ENCODE data around the gene EPHA5.

Gene EPHA5

DNA sequence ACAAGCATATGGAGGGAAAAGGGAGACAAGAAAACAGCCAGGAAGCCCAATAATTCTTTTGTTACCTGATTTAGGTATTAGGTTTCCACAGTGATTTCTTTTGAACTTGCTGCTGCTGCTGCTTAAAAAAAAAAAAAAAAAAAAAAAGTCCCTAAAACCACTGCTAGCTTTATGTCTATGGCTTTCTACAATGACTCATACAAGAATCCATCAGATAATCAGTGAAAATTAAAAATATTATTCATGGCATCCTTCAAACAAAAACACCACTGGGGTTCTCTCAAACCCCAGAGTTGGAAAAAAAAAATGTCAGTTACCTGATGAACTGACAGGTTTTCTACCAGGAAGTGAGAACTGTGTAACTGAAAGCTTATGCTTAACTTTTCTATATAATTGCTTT is 14.3 kb downstream of the EPHA5 start:
- Histone ChIP-seq H3K9ac (ENCODE audit: low read depth, low read length) (no peak overlapping the region), H3K4me3 (ENCODE audit: low read depth in 1 of 2, low read length in 2 of 2) (no peak overlapping the region), H3K27ac (ENCODE audit: low read length) (no peak overlapping the region), H2AFZ (ENCODE audit: low read depth, low read length) (0 out of 2 replicates have a peak overlapping the region, but pooled peaks have one; percentile 15), H3K9me3 (ENCODE audit: insufficient read depth, low read length, severe bottlenecking) (no peaks in the 10 kb centered on the region), H4K20me1 (ENCODE audit: insufficient read depth, low read length) (no peaks in the 10 kb centered on the region), H3K27me3 (ENCODE audit: insufficient read depth, low read length, poor library complexity) (no peaks in the 10 kb centered on the region), H3K4me1 (ENCODE audit: insufficient read depth, low read length) (peaks cover 3% of the 10 kb centered on the region), H3K36me3 (ENCODE audit: insufficient read depth, low read length) (no peaks in the 10 kb centered on the region), H3K79me2 (ENCODE audit: insufficient read depth, low read length) (no peaks in the 10 kb centered on the region), H3K4me2 (ENCODE audit: insufficient read depth, low read length) (no peak overlapping the region)
- TF ChIP-seq, protein P1, sequence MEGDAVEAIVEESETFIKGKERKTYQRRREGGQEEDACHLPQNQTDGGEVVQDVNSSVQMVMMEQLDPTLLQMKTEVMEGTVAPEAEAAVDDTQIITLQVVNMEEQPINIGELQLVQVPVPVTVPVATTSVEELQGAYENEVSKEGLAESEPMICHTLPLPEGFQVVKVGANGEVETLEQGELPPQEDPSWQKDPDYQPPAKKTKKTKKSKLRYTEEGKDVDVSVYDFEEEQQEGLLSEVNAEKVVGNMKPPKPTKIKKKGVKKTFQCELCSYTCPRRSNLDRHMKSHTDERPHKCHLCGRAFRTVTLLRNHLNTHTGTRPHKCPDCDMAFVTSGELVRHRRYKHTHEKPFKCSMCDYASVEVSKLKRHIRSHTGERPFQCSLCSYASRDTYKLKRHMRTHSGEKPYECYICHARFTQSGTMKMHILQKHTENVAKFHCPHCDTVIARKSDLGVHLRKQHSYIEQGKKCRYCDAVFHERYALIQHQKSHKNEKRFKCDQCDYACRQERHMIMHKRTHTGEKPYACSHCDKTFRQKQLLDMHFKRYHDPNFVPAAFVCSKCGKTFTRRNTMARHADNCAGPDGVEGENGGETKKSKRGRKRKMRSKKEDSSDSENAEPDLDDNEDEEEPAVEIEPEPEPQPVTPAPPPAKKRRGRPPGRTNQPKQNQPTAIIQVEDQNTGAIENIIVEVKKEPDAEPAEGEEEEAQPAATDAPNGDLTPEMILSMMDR (IDR thresholded peaks at IDR 0.05; ENCODE audit: borderline replicate concordance, extremely low read depth, low read length, poor library complexity, severe bottlenecking), result no peak
- no peak for TF ChIP-seq EZH2 (IDR thresholded peaks at IDR 0.05; ENCODE audit: borderline replicate concordance, low read depth, low read length, severe bottlenecking)
- ATAC-seq (ENCODE audit: insufficient read depth, low read depth) (no peak), DNase-seq (no peak)

DNA sequence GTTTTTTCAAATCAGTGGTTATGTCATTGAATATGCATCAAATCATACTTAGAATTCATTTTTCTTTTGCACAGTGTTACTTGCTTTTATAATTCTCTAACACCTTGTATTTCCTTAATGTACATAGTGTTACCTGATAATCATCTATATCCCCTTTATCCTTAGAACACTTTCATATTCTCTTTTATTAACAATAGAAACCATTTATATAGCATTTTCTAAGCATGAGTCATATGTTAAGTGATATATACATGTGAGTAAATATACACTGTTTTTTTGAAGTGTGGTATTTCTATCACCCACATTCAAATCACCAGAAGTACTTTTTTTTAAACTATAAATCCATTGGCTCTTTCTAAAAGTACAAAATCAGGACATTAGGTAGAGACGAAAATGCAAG is 15.3 kb downstream of the EPHA5 start:
- H3K36me3 ChIP-seq (ENCODE audit: insufficient read depth, low read length), result no peaks in the 10 kb centered on the region
- ATAC-seq (ENCODE audit: insufficient read depth, low read depth) (no peak), DNase-seq (no peak)
- TF ChIP-seq, protein P1 (IDR thresholded peaks at IDR 0.05; ENCODE audit: borderline replicate concordance, extremely low read depth, low read length, poor library complexity, severe bottlenecking), result no peak
- TF ChIP-seq EZH2 (IDR thresholded peaks at IDR 0.05; ENCODE audit: borderline replicate concordance, low read depth, low read length, severe bottlenecking), result no peak
- H3K9me3 ChIP-seq (ENCODE audit: insufficient read depth, low read length, severe bottlenecking), result no peaks in the 10 kb centered on the region
- peaks cover 3% of the 10 kb centered on the region for H3K4me1 ChIP-seq (ENCODE audit: insufficient read depth, low read length)
- no peaks in the 10 kb centered on the region for H3K27me3 ChIP-seq (ENCODE audit: insufficient read depth, low read length, poor library complexity)
- no peaks in the 10 kb centered on the region for H3K79me2 ChIP-seq (ENCODE audit: insufficient read depth, low read length)
- no peak overlapping the region for H3K27ac ChIP-seq (ENCODE audit: low read length)
- H2AFZ ChIP-seq (ENCODE audit: low read depth, low read length), result no peak overlapping the region
- no peak overlapping the region for H3K4me3 ChIP-seq (ENCODE audit: low read depth in 1 of 2, low read length in 2 of 2)
- no peaks in the 10 kb centered on the region for H4K20me1 ChIP-seq (ENCODE audit: insufficient read depth, low read length)
- no peak overlapping the region for H3K9ac ChIP-seq (ENCODE audit: low read depth, low read length)
- H3K4me2 ChIP-seq (ENCODE audit: insufficient read depth, low read length), result no peak overlapping the region

DNA sequence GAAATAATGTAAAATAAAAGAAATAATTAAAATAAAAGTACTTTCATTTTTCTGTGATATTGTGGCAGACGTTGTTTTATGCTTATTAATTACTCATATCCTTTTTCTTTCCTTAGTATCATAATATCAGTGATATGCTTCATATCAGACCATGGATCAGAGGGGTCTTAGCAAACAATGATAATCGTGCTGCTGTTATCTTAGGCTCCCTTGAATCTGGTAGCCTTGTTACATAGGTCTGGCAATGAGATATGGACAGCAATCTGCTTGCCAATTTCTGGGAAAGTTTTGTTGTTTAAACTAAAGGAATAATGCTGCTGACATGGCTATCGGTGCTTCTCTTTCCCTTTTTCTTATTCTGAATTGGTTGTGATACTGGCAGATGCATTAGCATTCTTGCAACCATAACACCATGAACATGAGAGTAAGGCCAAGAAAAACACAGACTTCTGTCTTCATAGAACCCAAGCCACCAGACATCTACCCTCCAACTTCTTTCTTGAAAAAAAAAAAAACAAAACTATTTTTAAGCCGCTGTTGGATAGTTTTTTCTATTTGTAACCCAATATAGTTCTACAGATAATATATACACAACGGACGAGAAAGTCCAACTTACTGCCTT is 16.4 kb downstream of the EPHA5 start:
- no peaks in the 10 kb centered on the region for H3K79me2 ChIP-seq (ENCODE audit: insufficient read depth, low read length)
- H3K4me3 ChIP-seq (ENCODE audit: low read depth in 1 of 2, low read length in 2 of 2), result no peak overlapping the region
- TF ChIP-seq, protein P1 (IDR thresholded peaks at IDR 0.05; ENCODE audit: borderline replicate concordance, extremely low read depth, low read length, poor library complexity, severe bottlenecking), result no peak
- TF ChIP-seq EZH2 (IDR thresholded peaks at IDR 0.05; ENCODE audit: borderline replicate concordance, low read depth, low read length, severe bottlenecking), result no peak
- H4K20me1 ChIP-seq (ENCODE audit: insufficient read depth, low read length), result no peaks in the 10 kb centered on the region
- H2AFZ ChIP-seq (ENCODE audit: low read depth, low read length), result 0 out of 2 replicates have a peak overlapping the region, but pooled peaks have one; percentile 5
- no peak overlapping the region for H3K27ac ChIP-seq (ENCODE audit: low read length)
- ATAC-seq (ENCODE audit: insufficient read depth, low read depth) (no peak), DNase-seq (no peak)
- H3K36me3 ChIP-seq (ENCODE audit: insufficient read depth, low read length), result no peaks in the 10 kb centered on the region
- no peak overlapping the region for H3K4me2 ChIP-seq (ENCODE audit: insufficient read depth, low read length)
- H3K4me1 ChIP-seq (ENCODE audit: insufficient read depth, low read length), result peaks cover 9% of the 10 kb centered on the region
- H3K9me3 ChIP-seq (ENCODE audit: insufficient read depth, low read length, severe bottlenecking), result no peaks in the 10 kb centered on the region
- no peaks in the 10 kb centered on the region for H3K27me3 ChIP-seq (ENCODE audit: insufficient read depth, low read length, poor library complexity)
- no peak overlapping the region for H3K9ac ChIP-seq (ENCODE audit: low read depth, low read length)

Measured in DND-41 (cell line).